Measurements from ENCODE around the gene SLC7A10.
"Not testable (repeated sequence)": the region's sequence is repeated elsewhere in the genome, so short reads cannot be mapped to it uniquely, and the experiment has no call there.

The SLC7A10 gene

DNA sequence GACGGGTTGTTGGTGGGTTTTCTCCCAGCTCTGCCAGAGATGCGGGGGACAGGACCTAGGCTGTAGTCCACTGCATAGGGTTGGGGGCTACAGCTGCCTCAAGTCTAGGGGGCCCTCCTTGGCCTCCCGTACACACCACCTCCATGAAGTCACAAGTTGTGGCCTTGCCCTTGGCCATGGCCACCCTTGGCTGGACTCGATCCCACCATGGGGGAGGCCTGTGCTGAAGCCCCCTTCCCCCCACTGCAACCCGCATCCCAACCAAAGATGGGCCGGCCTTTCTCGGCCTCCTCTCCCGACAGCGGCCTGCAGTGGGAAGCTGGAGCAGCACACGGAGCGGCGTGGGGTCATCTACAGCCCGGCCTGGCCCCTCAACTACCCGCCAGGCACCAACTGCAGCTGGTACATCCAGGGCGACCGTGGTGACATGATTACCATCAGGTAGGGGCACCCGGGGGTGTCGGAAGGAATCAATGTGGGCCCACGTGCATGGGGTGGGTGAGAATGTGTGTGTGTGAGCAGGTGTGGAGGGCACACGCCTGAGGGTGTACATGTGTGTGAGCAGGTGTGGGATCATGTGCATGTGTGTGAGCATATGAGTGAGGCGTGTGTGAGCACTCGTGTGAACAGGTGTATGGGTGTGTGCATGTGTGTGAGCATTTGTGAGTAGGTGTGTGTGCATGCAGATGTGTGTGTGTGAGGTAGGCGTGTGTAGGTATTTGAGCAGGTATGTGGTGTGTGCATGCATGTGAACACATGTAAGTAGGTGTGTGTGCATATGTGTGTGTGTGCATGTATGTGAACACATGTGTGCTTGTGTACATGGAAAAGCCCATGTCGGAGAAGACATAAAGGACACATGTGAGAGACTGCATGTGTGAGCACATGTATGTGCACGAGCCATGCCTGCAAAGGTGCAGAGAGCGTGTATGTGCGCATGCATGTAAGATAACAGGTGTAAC is 22.8 kb downstream of the SLC7A10 start:
- no peak for DNase-seq (ENCODE audit: low read depth, low spot score)

DNA sequence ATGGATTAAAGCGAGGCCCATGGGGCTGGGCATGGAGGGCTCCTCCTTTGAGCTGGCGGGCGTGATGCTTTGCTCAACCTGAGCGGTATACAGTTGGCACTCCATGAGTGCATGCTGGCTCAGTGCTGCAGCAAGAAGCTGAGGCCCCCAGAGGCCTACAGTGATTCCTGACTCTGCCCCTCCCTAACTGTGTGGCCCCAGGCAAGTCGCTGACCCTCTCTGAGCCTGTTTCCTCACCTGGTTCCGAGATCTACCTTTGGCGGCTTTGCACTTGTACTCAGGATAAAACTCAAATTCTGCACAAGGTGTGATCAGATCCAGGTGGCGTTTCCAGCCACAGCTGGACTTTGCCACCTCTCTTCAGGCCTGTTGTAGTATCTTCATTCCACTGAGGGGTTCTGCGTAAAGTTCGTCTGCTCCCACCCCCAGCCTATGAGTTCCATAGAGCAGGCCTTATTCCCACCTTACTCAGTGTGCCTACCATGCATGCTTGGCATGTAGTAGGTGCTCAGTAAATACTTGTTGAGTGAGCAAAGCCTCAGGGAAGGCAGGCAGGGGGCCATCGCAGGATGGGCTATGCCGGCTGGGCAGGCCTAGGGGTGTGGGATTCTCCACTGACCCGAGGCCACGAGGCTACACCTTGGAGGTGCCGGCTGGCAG is 23.6 kb downstream of the SLC7A10 start:
- no peak for DNase-seq (ENCODE audit: low read depth, low spot score)

GRCh38 chr19:33201473-33201872 is 24.2 kb downstream of the SLC7A10 start:
- no peak for DNase-seq (ENCODE audit: low read depth, low spot score)

DNA sequence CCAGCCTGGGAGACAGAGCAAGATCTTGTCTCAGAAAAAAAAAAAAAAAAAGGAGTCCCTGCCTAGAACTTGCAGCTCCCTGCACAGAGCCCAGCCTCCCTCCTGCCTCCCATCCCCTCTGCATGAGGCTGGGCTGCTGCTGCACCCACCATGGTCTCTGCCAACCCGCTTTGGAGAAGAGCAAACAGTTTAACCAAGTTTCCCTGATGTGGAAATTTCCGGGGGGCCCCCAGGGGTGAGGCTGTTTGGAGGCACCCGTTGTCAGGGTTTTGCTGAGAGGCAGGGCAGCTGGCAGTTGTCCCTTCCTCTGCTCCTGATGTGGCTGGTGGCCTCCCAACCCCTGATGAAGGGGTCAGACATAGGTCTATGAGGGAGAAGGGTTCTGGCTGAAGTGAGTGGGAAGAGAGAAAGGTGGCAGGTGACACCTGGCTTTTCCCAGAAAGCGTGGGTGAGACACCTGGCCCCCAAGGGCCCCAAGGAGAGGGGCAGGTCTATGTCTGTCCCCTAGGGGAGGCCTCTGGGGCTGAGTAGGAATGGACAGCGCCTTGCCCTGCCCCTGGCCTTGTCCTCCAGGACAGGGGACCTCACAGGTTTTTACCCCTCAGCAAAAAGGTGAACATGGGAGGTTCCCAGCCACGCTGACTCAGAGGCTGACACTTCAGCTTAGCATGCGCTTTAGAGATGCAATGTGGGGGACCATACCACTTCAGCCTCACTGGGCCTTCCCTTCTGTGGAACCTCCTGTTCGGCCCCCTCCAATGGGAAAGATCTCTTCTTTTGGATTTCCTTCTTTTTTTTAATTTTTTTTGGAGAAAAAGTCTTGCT is 26.0 kb downstream of the SLC7A10 start:
- DNase-seq (ENCODE audit: low read depth, low spot score), result peak; percentile 32

- no peak for DNase-seq (ENCODE audit: low read depth, low spot score)
Observed at GRCh38 chr19:33198169-33198568, 27.5 kb downstream of the SLC7A10 start.

DNA sequence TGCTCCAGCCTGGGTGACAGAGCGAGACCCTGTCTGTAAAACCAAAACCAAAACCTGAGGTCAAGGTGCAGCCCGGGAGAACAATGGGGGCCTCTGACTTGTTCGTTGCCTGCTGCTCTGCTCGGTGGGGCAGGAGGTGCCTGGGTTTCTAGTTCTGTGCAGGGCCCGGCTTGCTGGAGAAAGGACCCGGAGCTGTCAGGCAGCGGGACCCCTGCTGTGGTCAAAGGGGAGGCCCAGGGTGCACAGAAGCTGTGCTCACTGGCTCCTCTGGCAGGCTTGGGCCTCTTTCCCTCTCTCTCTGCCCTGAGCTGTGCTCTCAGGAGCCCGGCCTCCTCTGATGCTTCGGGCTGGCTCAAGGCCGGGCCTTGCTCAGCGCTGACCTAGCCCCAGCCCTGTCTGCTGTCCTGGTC is 28.1 kb downstream of the SLC7A10 start:
- DNase-seq (ENCODE audit: low read depth, low spot score), result no peak

GRCh38 chr19:33196446-33197193 is 29.0 kb downstream of the SLC7A10 start:
- no peak for DNase-seq (ENCODE audit: low read depth, low spot score)

GRCh38 chr19:33195645-33196347 is 29.9 kb downstream of the SLC7A10 start:
- no peak for DNase-seq (ENCODE audit: low read depth, low spot score)

DNA sequence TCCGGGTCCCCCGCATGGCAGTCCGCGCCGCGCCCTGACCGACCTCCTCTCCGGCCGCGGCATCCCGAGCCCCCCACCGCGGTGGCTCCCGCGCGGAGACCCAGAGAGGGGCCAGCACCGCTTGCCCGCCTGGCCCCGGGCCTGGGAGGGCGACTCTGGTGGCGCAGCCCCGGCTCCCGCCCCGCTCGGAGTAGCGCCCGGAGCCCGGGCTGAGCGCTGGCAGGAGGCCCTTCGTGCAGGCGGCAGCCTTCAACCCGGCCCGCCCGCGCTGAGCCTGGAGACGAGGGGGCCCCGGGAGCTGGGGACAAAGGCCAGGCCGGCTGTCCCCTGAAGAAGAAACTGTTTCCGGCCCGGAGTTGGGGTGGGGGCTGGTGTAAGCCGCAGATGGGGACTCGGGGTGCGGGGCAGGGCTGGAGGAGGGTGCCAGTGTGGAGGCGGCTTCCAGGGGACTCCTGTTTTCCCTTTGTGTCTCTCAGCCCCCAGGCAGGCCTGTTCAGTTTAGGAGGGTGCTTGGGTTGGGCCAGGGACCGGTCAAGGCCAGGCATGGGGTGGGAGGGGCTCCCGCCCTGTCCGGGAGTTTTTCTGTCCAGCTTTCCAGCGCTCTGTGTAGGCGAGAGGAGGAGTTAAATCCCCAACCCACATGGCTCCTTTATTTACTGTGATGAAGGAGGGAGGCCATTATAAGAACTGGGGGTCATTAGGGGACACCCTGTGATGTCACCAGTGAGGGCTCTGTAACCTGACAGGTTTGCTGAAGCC is 30.6 kb downstream of the SLC7A10 start:
- DNase-seq (ENCODE audit: low read depth, low spot score), result peak; percentile 61

GRCh38 chr19:33194532-33194885 is 31.1 kb downstream of the SLC7A10 start:
- DNase-seq (ENCODE audit: low read depth, low spot score), result peak; percentile 59

DNA sequence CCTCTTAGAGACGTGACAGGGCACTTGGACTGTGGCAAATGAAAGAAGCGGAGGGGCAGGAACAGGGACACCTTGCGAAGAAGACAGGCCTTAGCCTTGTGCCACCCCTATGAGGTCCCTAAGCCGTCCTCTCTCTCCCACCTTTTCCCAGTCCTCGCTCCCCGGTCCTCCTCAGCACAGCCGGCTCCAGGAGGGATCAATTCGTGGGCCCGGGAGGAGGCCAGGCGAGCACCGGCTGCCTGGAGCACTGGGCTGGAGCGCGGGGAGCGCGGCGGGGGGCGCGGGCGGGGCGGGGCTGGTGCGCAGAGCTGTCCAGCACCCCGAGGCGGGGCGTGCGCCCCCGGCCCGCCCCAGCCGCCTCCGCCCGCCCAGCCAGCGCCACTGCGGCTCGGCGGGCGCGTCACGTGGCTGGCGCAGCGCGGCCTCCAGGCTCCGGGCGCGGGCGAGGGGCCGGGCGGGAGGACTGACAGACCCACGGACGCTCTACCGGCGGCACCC is 31.7 kb downstream of the SLC7A10 start, which contains the start of gene LRP3:
LRP3 (plus strand) TSS at position 466 of the 498 bp plus-strand sequence. CDS start 456 bp downstream, outside the sequence.
- DNase-seq (ENCODE audit: low read depth, low spot score), result peak; percentile 69

DNA sequence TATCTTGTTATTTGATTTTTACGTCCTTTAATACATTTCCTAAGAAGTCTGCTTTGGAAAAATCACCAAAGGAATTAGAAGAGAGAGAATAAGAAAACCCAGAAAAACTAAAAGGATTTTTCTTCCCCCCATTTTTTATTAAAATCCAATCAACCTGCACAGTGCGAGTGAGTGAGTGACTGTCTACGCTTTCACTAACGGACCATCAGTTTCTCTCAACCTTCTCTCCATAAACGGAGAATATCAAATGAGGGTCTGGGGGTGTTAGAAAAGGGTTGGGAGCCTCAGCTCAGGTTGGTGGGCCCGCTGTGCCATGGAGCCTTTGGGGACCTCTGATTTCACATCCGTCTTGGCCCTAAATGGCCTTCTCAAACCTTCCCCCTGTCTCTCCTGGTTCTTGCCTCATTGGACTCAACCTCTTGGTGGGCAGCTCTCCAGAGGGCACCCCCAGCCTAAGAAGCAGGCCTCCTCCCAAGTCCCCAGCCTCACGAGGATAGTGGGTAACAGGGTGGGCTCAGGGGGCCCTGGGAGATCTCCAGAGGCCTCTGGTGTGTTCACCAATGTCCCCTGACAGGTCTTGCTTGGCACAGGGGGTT is 32.3 kb downstream of the SLC7A10 start:
- no peak for DNase-seq (ENCODE audit: low read depth, low spot score)

DNA sequence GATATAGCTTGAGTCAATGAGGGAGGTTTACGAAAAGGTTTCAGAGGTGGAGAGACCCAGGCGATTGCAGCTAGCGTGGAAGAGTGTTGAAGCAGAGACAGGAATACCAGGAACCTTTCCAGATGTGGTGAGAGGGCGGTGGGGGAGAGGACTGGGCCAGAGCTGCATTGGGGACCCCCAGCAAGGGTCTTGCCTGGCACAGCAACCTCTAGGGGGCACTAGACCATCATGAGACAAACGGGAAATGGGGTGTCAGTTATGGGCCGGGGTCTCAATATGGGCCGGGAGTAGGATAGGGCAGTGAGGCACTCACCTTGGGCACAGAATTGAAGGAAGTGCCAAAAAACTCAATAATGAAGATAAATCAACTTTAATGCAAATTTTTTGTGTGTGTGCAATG is 33.6 kb downstream of the SLC7A10 start:
- no peak for DNase-seq (ENCODE audit: low read depth, low spot score)

GRCh38 chr19:33191501-33191900 is 34.1 kb downstream of the SLC7A10 start:
- DNase-seq (ENCODE audit: low read depth, low spot score), result no peak

- DNase-seq (ENCODE audit: low read depth, low spot score), result not testable (repeated sequence)
Observed at GRCh38 chr19:33191092-33191491, 34.6 kb downstream of the SLC7A10 start.

DNA sequence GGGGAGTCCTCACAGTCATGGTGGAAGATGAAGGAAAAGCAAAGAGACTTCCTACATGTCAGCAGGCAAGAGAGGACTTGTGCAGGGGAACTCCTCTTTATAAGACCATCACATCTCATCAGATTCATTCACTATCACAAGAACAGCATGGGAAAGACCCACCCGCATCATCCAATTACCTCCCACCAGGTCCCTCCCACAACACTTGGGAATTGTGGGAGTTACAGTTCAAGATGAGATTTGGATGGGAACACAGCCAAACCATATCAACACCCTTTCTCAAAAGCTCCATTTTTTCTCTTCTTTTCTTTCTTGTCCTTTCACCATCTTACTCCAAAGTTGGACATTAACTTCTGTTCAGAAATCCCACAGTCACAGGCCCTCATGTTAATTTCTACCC is 36.2 kb downstream of the SLC7A10 start:
- DNase-seq (ENCODE audit: low read depth, low spot score), result no peak

- DNase-seq (ENCODE audit: low read depth, low spot score), result no peak
Observed at GRCh38 chr19:33187183-33187540, 38.5 kb downstream of the SLC7A10 start.

DNA sequence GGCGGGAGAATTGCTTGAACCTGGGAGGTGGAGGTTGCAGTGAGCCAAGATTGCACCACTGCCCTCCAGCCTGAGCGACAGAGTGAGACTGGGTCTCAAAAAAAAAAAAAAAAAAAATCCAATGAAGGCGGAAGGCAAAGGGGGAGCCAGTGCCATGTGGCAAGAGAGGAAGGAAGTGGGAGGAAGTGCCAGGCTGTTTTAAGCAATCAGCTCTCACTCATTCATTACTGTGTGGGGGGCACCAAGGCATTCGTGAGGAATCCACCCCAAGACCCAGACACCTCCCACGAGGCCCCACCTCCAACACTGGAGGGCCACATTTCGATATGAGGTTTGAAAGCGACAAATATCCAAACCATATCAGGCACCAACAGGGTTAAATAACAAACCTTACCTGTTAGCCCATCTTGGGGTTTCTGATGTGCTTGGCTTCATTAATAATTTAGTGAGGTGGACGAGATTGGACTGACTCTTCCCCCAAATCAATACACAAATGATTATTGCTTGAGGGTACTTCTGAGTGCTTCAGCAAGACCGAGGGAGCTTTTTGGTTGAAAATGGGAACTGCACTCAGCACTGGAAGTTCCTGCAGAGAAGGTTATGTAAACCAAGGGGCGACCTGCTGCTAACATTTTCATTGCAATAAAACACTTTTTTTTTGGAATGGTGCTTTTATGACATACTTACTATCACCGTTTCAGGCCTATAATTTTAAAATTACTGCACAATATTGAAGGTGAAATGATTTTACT is 39.0 kb downstream of the SLC7A10 start:
- DNase-seq (ENCODE audit: low read depth, low spot score), result no peak
